BLaER1 treated with 17β-estradiol and CSF1 and Interleukin-3, amounts not matched to agents 10 nM and 100 nM (cell line): ENCODE measurements around the gene RRM2.
"Not testable (repeated sequence)": the region's sequence is repeated elsewhere in the genome, so short reads cannot be mapped to it uniquely, and the experiment has no call there.

ENCODE experiments used
- H3K27ac ChIP-seq, 11 experiments: shearing (Covaris generic); formaldehyde crosslinking; 2 replicates each; pipeline ENCODE4 v1.8.1; 2022
- H3K27me3 ChIP-seq, 11 experiments: shearing (Covaris generic); formaldehyde crosslinking; 2 replicates each; pipeline ENCODE4 v1.8.1; 2022
- H3K36me3 ChIP-seq, 11 experiments: shearing (Covaris generic); formaldehyde crosslinking; 2 replicates each; pipeline ENCODE4 v1.8.1; 2022
- H3K4me1 ChIP-seq, 10 experiments: shearing (Covaris generic); formaldehyde crosslinking; 2 replicates each; pipeline ENCODE4 v1.8.1; 2022
- H3K4me2 ChIP-seq, 11 experiments: shearing (Covaris generic); formaldehyde crosslinking; 2 replicates each; pipeline ENCODE4 v1.8.1; 2022
- H3K4me3 ChIP-seq, 10 experiments: shearing (Covaris generic); formaldehyde crosslinking; 2 replicates each; pipeline ENCODE4 v1.8.1; 2022
- H3K9ac ChIP-seq, 11 experiments: shearing (Covaris generic); formaldehyde crosslinking; 2 replicates each; pipeline ENCODE4 v1.8.1; 2022
- H3K9me3 ChIP-seq, 11 experiments: shearing (Covaris generic); formaldehyde crosslinking; replicated peaks in 1 of 11; 2 replicates each; pipeline ENCODE4 v1.8.1; 2022
- H4K20me1 ChIP-seq, 11 experiments: shearing (Covaris generic); formaldehyde crosslinking; 2 replicates each; pipeline ENCODE4 v1.8.1; 2022
- Cebpa-rat ChIP-seq, 11 experiments: shearing (Covaris generic); IDR thresholded peaks; 2 replicates each; pipeline ENCODE4 v1.8.1; 2022

Gene RRM2

DNA sequence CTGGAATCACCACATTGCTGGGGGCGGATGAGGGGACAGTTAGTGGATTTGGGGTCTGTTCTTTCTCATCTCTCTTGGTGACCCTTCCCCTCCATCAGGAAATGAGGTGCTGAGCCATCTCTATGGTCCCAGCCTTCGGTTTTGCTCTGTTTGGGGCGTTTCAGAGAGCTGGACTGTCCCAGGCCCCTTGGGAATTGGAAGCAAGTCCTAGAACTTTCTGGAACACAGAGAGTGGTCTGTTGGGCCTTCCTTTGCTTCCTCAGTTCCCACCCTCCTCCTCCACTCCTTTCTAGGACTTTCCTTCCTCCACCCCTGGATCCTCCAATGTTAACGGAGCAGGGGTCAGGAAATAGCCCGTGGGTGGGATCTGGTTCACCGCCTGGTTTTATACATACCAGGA lies 17.0 kb downstream of the RRM2 start:
- TF ChIP-seq Cebpa-rat (IDR thresholded peaks at IDR 0.05) = no peak
- no peak overlapping the region for H3K4me3 ChIP-seq
- H3K9ac ChIP-seq = no peak overlapping the region
- H3K4me1 ChIP-seq = peaks cover 15 to 86% (median 66%) of the 10 kb centered on the region in 10 experiments
- no peak overlapping the region for H3K27ac ChIP-seq
- H3K9me3 ChIP-seq = no peaks in the 10 kb centered on the region
- peak overlapping the region in 6 of 11 experiments; percentile 4 to 84 (median 73); a peak in 9 of 22 replicates for H3K4me2 ChIP-seq
- no peaks in the 10 kb centered on the region for H3K27me3 ChIP-seq
- H4K20me1 ChIP-seq = peaks cover 0 to 100% (median 61%) of the 10 kb centered on the region in 11 experiments; a peak in 15 of 22 replicates
- peaks cover 0 to 75% (median 43%) of the 10 kb centered on the region in 11 experiments; a peak in 17 of 22 replicates for H3K36me3 ChIP-seq

DNA sequence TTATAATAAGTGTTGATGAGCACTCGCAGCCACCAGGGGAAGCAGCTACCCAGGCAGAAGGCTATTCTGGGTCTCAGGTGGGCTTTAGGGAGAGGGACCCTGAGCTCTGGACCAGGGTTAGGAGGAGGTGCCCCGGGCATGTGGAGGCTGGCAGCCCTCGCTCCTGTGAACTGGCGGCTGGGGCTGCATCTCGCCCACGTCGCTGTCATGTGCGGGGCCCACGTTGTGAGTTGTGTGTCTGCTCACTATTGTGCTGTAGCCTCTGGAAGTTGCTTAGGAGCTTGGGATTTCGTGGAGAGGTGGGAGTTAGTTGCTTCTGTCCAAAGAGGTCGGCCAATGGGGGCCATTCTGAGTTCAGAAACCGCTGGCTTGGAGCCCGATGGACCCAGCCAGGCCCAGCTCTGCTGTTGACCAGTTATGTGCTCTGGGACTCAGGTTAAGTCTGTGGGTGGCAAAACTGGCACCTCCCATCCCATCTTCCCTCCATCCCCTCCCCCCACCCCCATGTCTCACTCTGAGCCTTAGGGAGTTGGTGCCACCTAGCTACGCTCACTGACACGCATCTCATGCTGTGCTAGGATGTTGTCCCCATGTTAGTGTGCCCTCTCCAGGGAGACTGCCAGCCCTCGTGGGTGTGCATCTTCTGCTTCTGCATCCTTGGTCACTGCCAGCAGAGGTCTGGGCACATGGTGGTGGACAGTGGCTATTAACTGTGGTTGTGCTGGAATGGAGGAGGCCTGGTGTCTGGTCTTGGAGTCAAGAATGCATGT lies 18.5 kb downstream of the RRM2 start:
- Histone ChIP-seq H3K9ac (peak overlapping the region in 4 of 11 experiments; percentile 23 to 46 (median 29); a peak in 1 of 22 replicates), H4K20me1 (peaks cover 0 to 100% (median 69%) of the 10 kb centered on the region in 11 experiments; a peak in 15 of 22 replicates), H3K9me3 (no peaks in the 10 kb centered on the region), H3K36me3 (peaks cover 0 to 75% (median 47%) of the 10 kb centered on the region in 11 experiments; a peak in 17 of 22 replicates), H3K4me2 (peak overlapping the region in 9 of 11 experiments; percentile 29 to 84 (median 73); a peak in 17 of 22 replicates), H3K4me3 (no peak overlapping the region), H3K4me1 (peaks cover 21 to 87% (median 74%) of the 10 kb centered on the region in 10 experiments), H3K27me3 (no peaks in the 10 kb centered on the region), H3K27ac (peak overlapping the region in 1 of 11 experiments; percentile 30; a peak in 3 of 22 replicates)
- TF ChIP-seq Cebpa-rat (IDR thresholded peaks at IDR 0.05) = no peak

DNA sequence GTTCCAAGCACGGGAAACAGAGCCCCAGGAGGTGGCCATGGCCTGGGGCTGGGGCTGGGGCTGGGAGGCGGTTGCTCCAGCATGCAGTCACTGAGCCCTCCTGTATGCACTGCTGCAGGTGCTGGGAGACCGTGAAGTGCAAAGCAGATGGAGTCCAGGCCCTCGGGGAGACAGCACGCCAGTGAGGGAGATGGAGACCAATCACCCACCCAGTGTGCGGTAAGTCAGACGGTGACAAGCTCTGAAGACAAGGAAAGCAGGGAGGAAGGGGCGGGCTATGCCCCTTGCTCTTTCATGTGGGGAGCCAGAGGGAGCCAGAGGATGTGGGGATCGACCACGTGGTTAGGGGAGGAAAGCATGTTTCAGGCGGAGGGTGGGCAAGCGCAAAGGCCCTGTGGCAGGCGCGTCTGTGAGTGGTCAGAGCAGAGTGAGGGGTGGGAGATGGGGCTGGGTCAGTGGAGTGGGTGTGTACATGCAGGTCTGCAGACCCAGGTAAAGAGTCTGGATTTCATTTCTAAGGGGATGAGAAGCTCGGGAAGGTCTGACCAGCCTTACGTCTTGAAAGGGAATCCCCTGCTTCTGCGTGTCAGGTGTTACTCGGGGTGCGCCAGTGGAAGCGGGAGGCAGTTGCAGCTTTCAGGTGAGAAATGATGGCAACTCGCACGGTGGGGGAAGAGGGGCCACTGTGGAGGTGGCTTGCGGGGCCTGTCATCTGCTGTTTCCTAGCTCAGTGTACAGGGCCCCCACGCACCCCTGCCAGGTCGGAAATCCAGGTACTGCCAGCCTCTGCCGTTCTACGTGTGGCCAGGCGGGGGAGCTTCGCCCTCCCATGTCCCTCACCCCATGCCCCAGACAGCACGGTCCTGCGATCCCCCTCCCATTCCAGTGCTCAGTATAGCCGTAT lies 19.4 kb downstream of the RRM2 start:
- H3K36me3 ChIP-seq = peaks cover 0 to 78% (median 53%) of the 10 kb centered on the region in 11 experiments; a peak in 15 of 22 replicates
- H3K4me2 ChIP-seq = peak overlapping the region in 10 of 11 experiments; percentile 19 to 84 (median 72); a peak in 19 of 22 replicates
- TF ChIP-seq Cebpa-rat (IDR thresholded peaks at IDR 0.05) = no peak
- H4K20me1 ChIP-seq = peaks cover 0 to 96% (median 65%) of the 10 kb centered on the region in 11 experiments; a peak in 15 of 22 replicates
- no peaks in the 10 kb centered on the region for H3K9me3 ChIP-seq
- peak overlapping the region in 1 of 11 experiments; percentile 30; a peak in 3 of 22 replicates for H3K27ac ChIP-seq
- peak overlapping the region in 3 of 11 experiments; percentile 23 to 46 (median 28); a peak in 1 of 22 replicates for H3K9ac ChIP-seq
- no peak overlapping the region for H3K4me3 ChIP-seq
- H3K4me1 ChIP-seq = peaks cover 21 to 84% (median 73%) of the 10 kb centered on the region in 10 experiments
- H3K27me3 ChIP-seq = no peaks in the 10 kb centered on the region

DNA sequence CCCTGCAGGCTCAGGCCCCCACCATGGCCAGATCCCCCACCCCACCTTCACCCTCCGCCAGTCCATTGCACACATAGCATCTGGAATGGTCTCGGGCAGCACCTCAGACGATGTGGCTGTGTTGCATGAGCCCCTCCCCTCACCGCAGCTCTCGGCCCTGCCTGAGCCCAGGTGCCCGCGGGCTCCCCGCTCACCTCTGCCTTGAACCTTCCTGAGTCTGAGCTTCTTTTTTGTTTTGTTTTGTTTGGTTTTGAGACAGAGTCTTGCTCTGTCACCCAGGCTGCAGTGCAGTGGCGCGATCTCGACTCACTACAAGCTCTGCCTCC lies 20.1 kb downstream of the RRM2 start:
- no peak overlapping the region for H3K27ac ChIP-seq
- peak overlapping the region in 7 of 11 experiments; percentile 70 to 84 (median 73); a peak in 11 of 22 replicates for H3K4me2 ChIP-seq
- peaks cover 0 to 77% (median 56%) of the 10 kb centered on the region in 11 experiments; a peak in 15 of 22 replicates for H3K36me3 ChIP-seq
- no peak overlapping the region for H3K9ac ChIP-seq
- TF ChIP-seq Cebpa-rat (IDR thresholded peaks at IDR 0.05) = no peak
- peaks cover 0 to 90% (median 59%) of the 10 kb centered on the region in 11 experiments; a peak in 15 of 22 replicates for H4K20me1 ChIP-seq
- no peak overlapping the region for H3K4me3 ChIP-seq
- peaks cover 15 to 79% (median 70%) of the 10 kb centered on the region in 10 experiments for H3K4me1 ChIP-seq
- no peaks in the 10 kb centered on the region for H3K27me3 ChIP-seq
- no peaks in the 10 kb centered on the region for H3K9me3 ChIP-seq

DNA sequence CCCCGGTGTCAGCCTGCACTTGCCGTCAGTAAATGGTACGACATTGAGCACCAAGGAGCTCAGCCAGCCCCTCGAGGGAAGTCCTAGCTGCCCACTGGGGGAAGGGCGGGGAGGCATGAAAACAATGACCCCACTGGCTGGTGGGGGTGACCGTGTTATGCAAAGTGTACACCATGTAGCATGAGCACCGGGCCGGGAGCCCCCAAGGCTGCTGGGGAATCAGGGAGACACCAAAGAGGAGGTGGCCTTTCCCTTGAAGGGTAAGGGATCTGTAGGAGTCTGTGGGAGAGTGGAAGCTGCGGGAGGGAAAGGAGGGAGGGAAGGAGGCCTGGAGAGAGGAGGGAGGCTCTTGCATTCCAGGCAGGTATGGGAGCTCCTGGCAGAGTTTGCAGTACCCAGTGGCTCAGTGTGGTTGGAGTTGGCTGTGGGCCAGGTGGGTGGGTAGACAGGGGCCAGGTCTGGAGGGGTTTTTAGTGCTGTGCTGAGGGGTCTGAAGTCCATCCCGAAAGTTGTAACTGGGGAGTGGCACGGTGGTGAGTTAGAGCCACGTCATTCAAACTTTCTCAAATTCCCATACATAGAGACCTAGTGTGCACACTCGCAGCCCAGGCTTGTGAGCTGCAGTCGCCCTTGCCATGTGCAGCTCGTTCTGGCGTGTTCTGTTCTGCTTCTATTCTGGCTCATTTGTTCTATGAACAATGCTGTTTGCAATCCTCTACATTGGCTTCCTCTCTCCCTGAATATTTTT lies 22.4 kb downstream of the RRM2 start:
- Histone ChIP-seq H3K9me3 (no peaks in the 10 kb centered on the region), H3K9ac (peak overlapping the region in 2 of 11 experiments; percentile 2 to 15; a peak in 2 of 22 replicates), H3K36me3 (peaks cover 0 to 98% (median 67%) of the 10 kb centered on the region in 11 experiments; a peak in 17 of 22 replicates), H4K20me1 (peaks cover 0 to 79% (median 58%) of the 10 kb centered on the region in 11 experiments; a peak in 15 of 22 replicates), H3K4me1 (peaks cover 14 to 65% (median 54%) of the 10 kb centered on the region in 10 experiments), H3K4me3 (no peak overlapping the region), H3K27me3 (no peaks in the 10 kb centered on the region), H3K4me2 (peak overlapping the region; percentile 56 to 79 (median 70)), H3K27ac (peak overlapping the region in 2 of 11 experiments; percentile 32 to 38; a peak in 2 of 22 replicates)
- no peak for TF ChIP-seq Cebpa-rat (IDR thresholded peaks at IDR 0.05)

DNA sequence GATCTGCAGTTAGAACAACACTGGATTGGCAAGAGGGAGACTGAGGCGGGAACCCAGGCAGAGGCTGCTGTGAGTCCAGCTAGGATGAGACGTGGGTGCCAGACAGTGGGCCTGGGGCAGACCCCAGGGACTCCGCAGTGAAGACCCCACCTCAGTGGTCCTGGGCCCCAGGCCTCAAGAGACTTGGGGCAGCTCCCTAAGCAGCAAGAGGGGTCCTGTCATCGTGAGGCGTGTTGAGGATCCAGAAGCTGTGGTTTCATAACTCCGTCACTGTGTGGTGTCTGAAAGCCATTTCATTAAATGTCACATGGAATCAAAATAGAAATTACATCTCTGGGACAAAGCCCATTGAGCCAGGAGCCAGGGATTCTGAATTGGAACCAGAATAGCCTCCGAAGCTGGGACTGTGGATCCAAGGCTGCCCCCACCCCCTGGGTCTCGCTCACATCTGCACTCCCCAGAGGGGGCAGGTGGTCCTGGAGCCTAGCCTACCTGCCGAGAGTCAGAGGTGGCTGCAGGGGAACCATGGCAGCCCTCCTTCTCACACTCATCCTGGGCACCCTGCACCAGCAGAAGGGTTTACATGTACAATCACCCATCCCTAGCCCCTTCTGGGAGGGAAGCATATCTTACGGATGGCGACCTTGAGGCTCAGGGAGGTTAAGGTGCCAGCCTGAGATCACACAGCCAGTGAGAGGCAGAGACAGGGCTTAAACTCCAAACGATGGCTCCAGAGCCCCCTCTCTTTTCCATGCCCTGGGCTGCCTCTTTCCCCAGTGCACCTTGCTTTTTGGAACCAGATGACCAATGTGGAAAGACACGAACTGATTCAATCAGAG lies 23.2 kb downstream of the RRM2 start:
- peaks cover 0 to 99% (median 73%) of the 10 kb centered on the region in 11 experiments; a peak in 18 of 22 replicates for H3K36me3 ChIP-seq
- H3K4me2 ChIP-seq = no peak overlapping the region
- no peak for TF ChIP-seq Cebpa-rat (IDR thresholded peaks at IDR 0.05)
- H4K20me1 ChIP-seq = peaks cover 0 to 71% (median 54%) of the 10 kb centered on the region in 11 experiments; a peak in 15 of 22 replicates
- no peaks in the 10 kb centered on the region for H3K27me3 ChIP-seq
- no peak overlapping the region; a peak in 1 of 22 replicates for H3K9ac ChIP-seq
- no peak overlapping the region for H3K27ac ChIP-seq
- no peak overlapping the region for H3K4me3 ChIP-seq
- H3K4me1 ChIP-seq = peaks cover 14 to 57% (median 46%) of the 10 kb centered on the region in 10 experiments
- H3K9me3 ChIP-seq = no peaks in the 10 kb centered on the region

DNA sequence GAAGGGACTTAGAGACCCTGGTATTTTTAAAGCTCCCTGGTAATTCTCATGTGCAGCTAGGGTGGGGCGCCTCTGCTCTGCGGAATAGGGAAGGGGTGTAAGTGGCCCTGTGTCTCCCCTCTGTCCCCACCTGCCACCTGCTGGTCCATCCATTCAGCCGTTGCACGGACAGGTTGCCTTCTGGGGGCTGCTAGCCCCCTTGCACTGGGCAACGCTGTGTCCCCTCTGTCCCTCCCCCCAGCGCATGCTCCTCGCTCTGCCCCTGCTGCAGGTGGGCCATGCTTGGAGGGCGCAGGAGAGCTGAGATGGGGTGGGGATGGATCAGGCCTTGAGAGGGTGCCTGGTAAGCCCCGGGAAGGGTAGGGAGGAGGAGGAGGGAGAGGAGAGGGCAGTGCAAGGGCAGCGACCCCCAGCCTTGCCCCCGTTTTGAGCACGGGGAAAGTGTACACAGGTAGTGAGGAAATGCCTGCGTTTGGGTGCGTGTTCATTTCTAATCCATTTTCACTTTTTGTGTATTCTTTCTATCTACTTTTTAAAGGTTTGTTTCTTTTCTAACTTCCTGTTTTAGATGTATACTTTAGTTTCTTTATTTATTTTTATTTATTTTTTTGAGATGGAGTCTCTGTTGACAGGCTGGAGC lies 23.9 kb downstream of the RRM2 start:
- no peaks in the 10 kb centered on the region for H3K27me3 ChIP-seq

DNA sequence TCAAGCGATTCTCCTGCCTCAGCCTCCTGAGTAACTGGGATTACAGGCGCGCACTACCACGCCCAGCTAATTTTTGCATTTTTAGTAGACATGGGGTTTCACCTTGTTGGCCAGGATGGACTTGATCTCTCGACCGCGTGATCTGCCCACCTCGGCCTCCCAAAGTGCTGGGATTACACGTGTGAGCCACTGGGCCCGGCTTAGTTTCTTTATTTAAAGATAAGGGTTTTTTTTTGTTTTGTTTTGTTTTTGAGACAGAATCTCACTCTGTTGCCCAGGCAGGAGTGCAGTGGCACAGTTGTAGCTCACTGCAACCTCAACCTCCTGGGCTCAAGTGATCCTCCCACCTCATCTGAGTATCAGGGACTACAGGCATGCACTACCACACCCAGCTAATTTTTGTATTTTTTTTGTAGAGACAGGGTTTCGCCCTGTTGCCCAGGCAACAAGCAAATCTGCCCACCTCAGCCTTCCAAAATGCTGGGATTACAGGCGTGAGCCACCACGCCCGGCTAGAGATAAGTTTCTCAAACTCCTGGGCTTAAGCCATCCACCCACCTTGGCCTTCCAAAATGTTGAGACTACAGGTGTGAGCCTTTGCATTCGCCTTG lies 24.6 kb downstream of the RRM2 start:
- not testable (repeated sequence) for H3K9me3 ChIP-seq, H3K4me3 ChIP-seq, H3K27me3 ChIP-seq, H3K9ac ChIP-seq, H3K4me2 ChIP-seq, H3K27ac ChIP-seq
- Histone ChIP-seq H3K4me1 (peaks cover 14 to 43% (median 32%) of the 10 kb centered on the region in 10 experiments), H3K36me3 (peaks cover 0 to 99% (median 77%) of the 10 kb centered on the region in 11 experiments; a peak in 18 of 22 replicates), H4K20me1 (peaks cover 0 to 57% (median 40%) of the 10 kb centered on the region in 11 experiments; a peak in 14 of 22 replicates)

More for the DNA sequence above, 23.9 kb downstream of the RRM2 start:
- peaks cover 0 to 64% (median 46%) of the 10 kb centered on the region in 11 experiments; a peak in 15 of 22 replicates for H4K20me1 ChIP-seq
- H3K4me2 ChIP-seq = no peak overlapping the region
- H3K4me1 ChIP-seq = peaks cover 14 to 49% (median 39%) of the 10 kb centered on the region in 10 experiments
- H3K9ac ChIP-seq = no peak overlapping the region
- peaks cover 0 to 99% (median 80%) of the 10 kb centered on the region in 11 experiments; a peak in 18 of 22 replicates for H3K36me3 ChIP-seq
- no peak overlapping the region for H3K27ac ChIP-seq
- no peaks in the 10 kb centered on the region for H3K9me3 ChIP-seq
- no peak for TF ChIP-seq Cebpa-rat (IDR thresholded peaks at IDR 0.05)
- H3K4me3 ChIP-seq = no peak overlapping the region
